ENCODE data around the gene SSUH2.

The SSUH2 gene

GRCh38 chr3:8624612-8625011 is 20.0 kb downstream of the SSUH2 start:
- H3K27me3 ChIP-seq (ENCODE audit: low read length), result no peaks in the 10 kb centered on the region
- no peaks in the 10 kb centered on the region for H3K9me3 ChIP-seq (ENCODE audit: insufficient read depth, low read length)
- no peak overlapping the region for H3K27ac ChIP-seq (ENCODE audit: low read depth, low read length)
- H4K20me1 ChIP-seq (ENCODE audit: low read depth, low read length), result no peaks in the 10 kb centered on the region
- H3K9ac ChIP-seq (ENCODE audit: low read length), result no peak overlapping the region
- H3F3A ChIP-seq (ENCODE audit: insufficient read depth), result no peaks in the 10 kb centered on the region
- H3K79me2 ChIP-seq (ENCODE audit: insufficient read depth, low read length), result no peaks in the 10 kb centered on the region
- H2AFZ ChIP-seq (ENCODE audit: low read depth, low read length, severe bottlenecking), result no peak overlapping the region
- H3K4me2 ChIP-seq (ENCODE audit: low read depth, low read length, poor library complexity, severe bottlenecking), result no peak overlapping the region
- no peak overlapping the region for H3K4me3 ChIP-seq (ENCODE audit: insufficient read depth, low read length, poor library complexity, severe bottlenecking)
- H3K9me2 ChIP-seq (replicated peaks; ENCODE audit: insufficient read depth, low read length), result no peaks in the 10 kb centered on the region
- H3K36me3 ChIP-seq (ENCODE audit: low read length), result no peaks in the 10 kb centered on the region
- TF ChIP-seq EZH2phosphoT487 (conservative IDR thresholded peaks at IDR 0.05; ENCODE audit: low read length) (no peak), CTCF (IDR thresholded peaks at IDR 0.05; ENCODE audit: insufficient read depth, low read length, poor library complexity, severe bottlenecking) (no peak)

- H3K27me3 ChIP-seq (ENCODE audit: low read length), result no peaks in the 10 kb centered on the region
- H3K27ac ChIP-seq (ENCODE audit: low read depth, low read length), result no peak overlapping the region
- no peak overlapping the region for H2AFZ ChIP-seq (ENCODE audit: low read depth, low read length, severe bottlenecking)
- no peaks in the 10 kb centered on the region for H3K9me3 ChIP-seq (ENCODE audit: insufficient read depth, low read length)
- no peaks in the 10 kb centered on the region for H4K20me1 ChIP-seq (ENCODE audit: low read depth, low read length)
- no peaks in the 10 kb centered on the region for H3K36me3 ChIP-seq (ENCODE audit: low read length)
- H3F3A ChIP-seq (ENCODE audit: insufficient read depth), result no peaks in the 10 kb centered on the region
- no peak overlapping the region for H3K9ac ChIP-seq (ENCODE audit: low read length)
- H3K4me3 ChIP-seq (ENCODE audit: insufficient read depth, low read length, poor library complexity, severe bottlenecking), result no peak overlapping the region
- H3K4me2 ChIP-seq (ENCODE audit: low read depth, low read length, poor library complexity, severe bottlenecking), result no peak overlapping the region
- H3K79me2 ChIP-seq (ENCODE audit: insufficient read depth, low read length), result no peaks in the 10 kb centered on the region
- TF ChIP-seq EZH2phosphoT487 (conservative IDR thresholded peaks at IDR 0.05; ENCODE audit: low read length) (no peak), CTCF (IDR thresholded peaks at IDR 0.05; ENCODE audit: insufficient read depth, low read length, poor library complexity, severe bottlenecking) (no peak)
- H3K9me2 ChIP-seq (replicated peaks; ENCODE audit: insufficient read depth, low read length), result no peaks in the 10 kb centered on the region
Measured at GRCh38 chr3:8623741-8624140, 20.9 kb downstream of the SSUH2 start.

GRCh38 chr3:8622873-8623691 is 21.5 kb downstream of the SSUH2 start:
- Histone ChIP-seq H3K79me2 (ENCODE audit: insufficient read depth, low read length) (no peaks in the 10 kb centered on the region), H3K4me3 (ENCODE audit: insufficient read depth, low read length, poor library complexity, severe bottlenecking) (no peak overlapping the region), H2AFZ (ENCODE audit: low read depth, low read length, severe bottlenecking) (no peak overlapping the region), H3K9me3 (ENCODE audit: insufficient read depth, low read length) (no peaks in the 10 kb centered on the region), H3K27ac (ENCODE audit: low read depth, low read length) (no peak overlapping the region), H3K27me3 (ENCODE audit: low read length) (no peaks in the 10 kb centered on the region), H3K4me2 (ENCODE audit: low read depth, low read length, poor library complexity, severe bottlenecking) (no peak overlapping the region), H3F3A (ENCODE audit: insufficient read depth) (no peaks in the 10 kb centered on the region), H3K36me3 (ENCODE audit: low read length) (no peaks in the 10 kb centered on the region), H4K20me1 (ENCODE audit: low read depth, low read length) (no peaks in the 10 kb centered on the region), H3K9me2 (replicated peaks; ENCODE audit: insufficient read depth, low read length) (no peaks in the 10 kb centered on the region), H3K9ac (ENCODE audit: low read length) (no peak overlapping the region)
- TF ChIP-seq EZH2phosphoT487 (conservative IDR thresholded peaks at IDR 0.05; ENCODE audit: low read length) (no peak), CTCF (IDR thresholded peaks at IDR 0.05; ENCODE audit: insufficient read depth, low read length, poor library complexity, severe bottlenecking) (peak; percentile 91)

All from SU-DHL-6 (cell line).